SK-N-SH (cell line): Measurements from ENCODE around the gene ULK3. TPM values are rescaled to one million over a fixed set of nuclear protein-coding genes. Genes with fewer than 3 reads are reported as not detected.

Experiments
- CTCF ChIA-PET: fragments of 300-600, 350-600 bp; formaldehyde crosslinking; extraction: SDS; loops from one replicate; lab custom pipeline; 2021; lab: Yijun Ruan, JAX
- POLR2A ChIA-PET: fragments of 350-600 bp; sonication (Branson Sonifier 250); formaldehyde crosslinking; extraction: SDS; loops from one replicate; lab custom pipeline; 2020; ENCODE audit warnings: antibody characterized with exemption, inconsistent platforms; lab: Yijun Ruan, JAX
- DNase-seq: peaks from one replicate; pipeline ENCODE4 v3.0.0; 2012
- H2AFZ ChIP-seq: fragments of 200-600 bp; sonication (generic); 2 replicates; pipeline ENCODE4 v1.8.1; 2016; ENCODE audit warnings: antibody characterized with exemption, mild to moderate bottlenecking, low read depth
- H3F3A ChIP-seq: fragments of 200-600 bp; sonication (generic); replicated peaks from 2 replicates; pipeline ENCODE3; 2016; ENCODE audit warnings: antibody characterized with exemption, mild to moderate bottlenecking; ENCODE audit not compliant: insufficient read depth
- H3K27ac ChIP-seq, 2 experiments: fragments of 200-500 bp in 1 of 2; fragments of 200-600 bp in 1 of 2; sonication (Bioruptor generic) in 1 of 2; sonication (generic), shearing (Covaris generic) in 1 of 2; 2 replicates each; pipeline versions ENCODE4 v1.5.1 to v1.6.1; 2014 to 2016; ENCODE audit warnings: low read depth in 2 of 2, inconsistent platforms in 1 of 2, low read length in 1 of 2, mild to moderate bottlenecking in 1 of 2, mixed read lengths in 1 of 2
- H3K27me3 ChIP-seq: fragments of 200-600 bp; sonication (generic), shearing (Covaris generic); 2 replicates; pipeline ENCODE4 v1.6.1; 2016; ENCODE audit warnings: mixed run types; ENCODE audit not compliant: insufficient read depth
- H3K36me3 ChIP-seq, 2 experiments: fragments of 200-500 bp in 1 of 2; fragments of 200-600 bp in 1 of 2; sonication (Bioruptor generic) in 1 of 2; sonication (generic) in 1 of 2; replicated peaks in 1 of 2; 2 replicates each; pipeline versions ENCODE3 to v1.5.1; 2014 to 2016; ENCODE audit warnings: low read length in 1 of 2, mild to moderate bottlenecking in 1 of 2; ENCODE audit not compliant: insufficient read depth in 2 of 2, control insufficient read depth in 1 of 2
- H3K4me1 ChIP-seq, 2 experiments: fragments of 200-500 bp in 1 of 2; fragments of 200-600 bp in 1 of 2; sonication (Bioruptor generic) in 1 of 2; sonication (generic), shearing (Covaris generic) in 1 of 2; 2 replicates each; pipeline versions ENCODE4 v1.5.1 to v1.6.1; 2014 to 2016; ENCODE audit warnings: low read depth in 1 of 2, low read length in 1 of 2, mixed run types in 1 of 2; ENCODE audit not compliant: insufficient read depth in 2 of 2, control insufficient read depth in 1 of 2
- H3K4me2 ChIP-seq: fragments of 200-600 bp; sonication (generic), shearing (Covaris generic); 2 replicates; pipeline ENCODE4 v1.6.1; 2017; ENCODE audit warnings: mixed run types
- H3K4me3 ChIP-seq, 2 experiments: fragments of 200-500 bp in 1 of 2; fragments of 200-600 bp in 1 of 2; sonication (Bioruptor generic) in 1 of 2; sonication (generic), shearing (Covaris generic) in 1 of 2; 2 replicates each; pipeline versions ENCODE4 v1.5.1 to v1.8.1; 2014 to 2016; ENCODE audit warnings: low read depth in 2 of 2, inconsistent platforms in 1 of 2, low read length in 1 of 2, mild to moderate bottlenecking in 1 of 2, mixed read lengths in 1 of 2, moderate library complexity in 1 of 2
- H3K79me2 ChIP-seq: fragments of 200-600 bp; sonication (generic); 2 replicates; pipeline ENCODE4 v1.8.1; 2017; ENCODE audit warnings: mild to moderate bottlenecking; ENCODE audit not compliant: insufficient read depth
- H3K9ac ChIP-seq: fragments of 200-600 bp; sonication (generic); 2 replicates; pipeline ENCODE4 v1.6.1; 2017; ENCODE audit warnings: mixed run types
- H3K9me2 ChIP-seq: fragments of 200-600 bp; sonication (generic); 2 replicates; pipeline ENCODE4 v1.6.1; 2017; ENCODE audit warnings: mixed run types
- H3K9me3 ChIP-seq: fragments of 200-600 bp; sonication (generic); 2 replicates; pipeline ENCODE4 v1.6.1; 2017; ENCODE audit warnings: mixed run types, mild to moderate bottlenecking, moderate library complexity
- H4K20me1 ChIP-seq: fragments of 200-600 bp; sonication (generic); 2 replicates; pipeline ENCODE4 v1.6.1; 2017; ENCODE audit warnings: mild to moderate bottlenecking, mixed run types; ENCODE audit not compliant: insufficient read depth
- ELF1 ChIP-seq: IDR thresholded peaks from 2 replicates; pipeline ENCODE4 v1.4.0; 2012
- FOSL2 ChIP-seq: IDR thresholded peaks from 2 replicates; pipeline ENCODE4 v1.4.0; 2012; ENCODE audit warnings: low read depth, mild to moderate bottlenecking, moderate library complexity, borderline replicate concordance
- FOXJ3 ChIP-seq: sonication (generic); formaldehyde crosslinking; IDR thresholded peaks from 2 replicates; pipeline ENCODE4 v1.5.1; 2020; ENCODE audit warnings: mild to moderate bottlenecking, missing genetic modification reagents
- FOXM1 ChIP-seq: IDR thresholded peaks from 2 replicates; pipeline ENCODE4 v1.4.0; 2012; ENCODE audit warnings: low read depth, mild to moderate bottlenecking
- GATA2 ChIP-seq: sonication (generic); formaldehyde crosslinking; IDR thresholded peaks from 2 replicates; pipeline ENCODE4 v1.5.0; 2020; ENCODE audit warnings: mild to moderate bottlenecking, missing genetic modification reagents
- JUND ChIP-seq: IDR thresholded peaks from 2 replicates; pipeline ENCODE4 v1.4.0; 2012
- MXI1 ChIP-seq: IDR thresholded peaks from 2 replicates; pipeline ENCODE4 v1.6.1; 2012; ENCODE audit warnings: mild to moderate bottlenecking, low read depth, low read length, improper control_type of control experiment
- NFIC ChIP-seq: IDR thresholded peaks from 2 replicates; pipeline ENCODE4 v1.4.0; 2012; ENCODE audit warnings: borderline replicate concordance
- PBX3 ChIP-seq: IDR thresholded peaks from 2 replicates; pipeline ENCODE4; 2012
- RCOR1 ChIP-seq: fragments of 150-350 bp; IDR thresholded peaks from 2 replicates; pipeline ENCODE4 v1.6.1; 2017; ENCODE audit warnings: antibody characterized with exemption, low read length
- REST ChIP-seq: IDR thresholded peaks from 2 replicates; pipeline ENCODE4 v1.6.1; 2012; ENCODE audit warnings: mild to moderate bottlenecking, low read depth, low read length, moderate library complexity
- RXRA ChIP-seq: IDR thresholded peaks from 2 replicates; pipeline ENCODE4 v1.4.0; 2012; ENCODE audit warnings: low read depth, mild to moderate bottlenecking, borderline replicate concordance
- SIN3A ChIP-seq: IDR thresholded peaks from 2 replicates; pipeline ENCODE4 v1.6.1; 2012; ENCODE audit warnings: low read depth, mild to moderate bottlenecking, low read length, moderate library complexity, borderline replicate concordance
- SMC3 ChIP-seq: IDR thresholded peaks from 2 replicates; pipeline ENCODE4 v1.6.1; 2012; ENCODE audit warnings: low read depth, low read length, improper control_type of control experiment
- TCF12 ChIP-seq: IDR thresholded peaks from 2 replicates; pipeline ENCODE4 v1.4.0; 2012
- TEAD4 ChIP-seq: IDR thresholded peaks from 2 replicates; pipeline ENCODE4 v1.4.0; 2012; ENCODE audit warnings: mild to moderate bottlenecking, borderline replicate concordance; ENCODE audit not compliant: insufficient read depth
- USF1 ChIP-seq: IDR thresholded peaks from 2 replicates; pipeline ENCODE4 v1.4.0; 2012; ENCODE audit warnings: low read depth, borderline replicate concordance
- USF2 ChIP-seq: fragments of 150-350 bp; IDR thresholded peaks from 2 replicates; pipeline ENCODE4 v1.6.1; 2017; ENCODE audit warnings: antibody characterized with exemption, low read length, low read depth, borderline replicate concordance
- ZBTB33 ChIP-seq: IDR thresholded peaks from 2 replicates; pipeline ENCODE4 v1.4.0; 2012; ENCODE audit warnings: low read depth, borderline replicate concordance
- WGBS: methylation state at CpG from one replicate; pipeline ENCODE4 v1.1.6; 2017; ENCODE audit warnings: low lambda C conversion rate; 5-methylcytosine and 5-hydroxymethylcytosine counted together
- polyA plus RNA-seq, 3 experiments: library from polyadenylated mRNA; depleted of rRNA; stranded (reverse); fragments of >200 nt; gene quantifications; 2 replicates each; pipeline ENCODE4 v1.2.3, GENCODE V29; 2012

ULK3 gene
- polyA plus RNA-seq, 1 of the 3 experiments (the other 2 are of a cell fraction) = 41.3 TPM

GRCh38 chr15:74809956-74810355, 33.0 kb downstream of the ULK3 start:
- Histone ChIP-seq H3K9me3 (no peaks in the 10 kb centered on the region), H3K4me3 (no peak overlapping the region), H3K4me2 (no peak overlapping the region), H3K9ac (no peak overlapping the region), H4K20me1 (no peaks in the 10 kb centered on the region), H3K36me3 (no peaks in the 10 kb centered on the region), H3K27ac (no peak overlapping the region), H3K9me2 (no peaks in the 10 kb centered on the region), H3K27me3 (no peaks in the 10 kb centered on the region), H3K4me1 (peaks cover 0 to 4% of the 10 kb centered on the region in 2 experiments; a peak in 1 of 4 replicates), H2AFZ (no peak overlapping the region), H3K79me2 (no peaks in the 10 kb centered on the region), H3F3A (peaks cover 5% of the 10 kb centered on the region)
- WGBS = 83% methylated on average over 3 of the region's 3 CpGs
- POLR2A ChIA-PET = no interaction called here
- TF ChIP-seq RXRA (no peak), FOXJ3 (CRISPR knock-in tag) (no peak), MXI1 (no peak), ELF1 (no peak), FOSL2 (no peak), PBX3 (no peak), REST (no peak), SMC3 (no peak), USF1 (no peak), FOXM1 (no peak)
- DNase-seq = no peak
- CTCF ChIA-PET = interaction anchor here (0.9 to 2.8 kb wide), 8 partner anchors 10 to 141 kb away, joined by 3 to 11 read pairs (median 4); no protein-coding TSS in a partner anchor

- Histone ChIP-seq H3K4me2 (no peak overlapping the region), H3K9me3 (no peaks in the 10 kb centered on the region), H3K79me2 (no peaks in the 10 kb centered on the region), H3F3A (peaks cover 5% of the 10 kb centered on the region), H3K27ac (no peak overlapping the region), H3K4me1 (no peaks in the 10 kb centered on the region), H3K9me2 (no peaks in the 10 kb centered on the region), H2AFZ (no peak overlapping the region), H3K27me3 (no peaks in the 10 kb centered on the region), H3K9ac (no peak overlapping the region), H3K4me3 (no peak overlapping the region), H3K36me3 (no peaks in the 10 kb centered on the region), H4K20me1 (no peaks in the 10 kb centered on the region)
- CTCF ChIA-PET = interaction anchor here (0.9 to 2.8 kb wide), 7 partner anchors 8 to 141 kb away, joined by 3 to 11 read pairs (median 6); no protein-coding TSS in a partner anchor
- WGBS = 81% methylated on average over 5 of the region's 5 CpGs
- DNase-seq = no peak
- POLR2A ChIA-PET = no interaction called here
- TF ChIP-seq NFIC (no peak), SIN3A (no peak), TCF12 (no peak), JUND (no peak), USF2 (no peak), FOSL2 (no peak), FOXM1 (no peak), RCOR1 (no peak), ELF1 (no peak), PBX3 (no peak), TEAD4 (no peak), GATA2 (CRISPR knock-in tag) (no peak), ZBTB33 (no peak)
Measured at GRCh38 chr15:74809242-74809641, 33.7 kb downstream of the ULK3 start.
